ENCODE data around the gene NELL2.

NELL2 gene

DNA sequence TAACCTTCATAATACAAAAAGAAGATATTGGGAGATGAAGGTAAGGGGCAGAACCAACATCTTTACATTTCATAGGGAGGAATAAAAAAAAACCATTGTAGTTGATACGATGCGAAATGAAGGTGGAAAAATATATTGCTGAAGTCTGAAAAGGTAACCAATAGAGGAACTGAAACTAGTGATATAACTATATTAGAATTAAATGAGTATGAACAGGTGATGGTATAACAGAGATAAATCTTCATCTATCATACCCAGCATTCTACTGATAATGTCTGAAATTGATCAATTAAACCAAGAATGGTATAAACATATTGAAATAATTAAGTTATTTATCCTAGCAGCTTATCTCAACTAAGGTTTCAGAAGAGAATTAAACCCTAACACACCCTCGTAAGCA, 332.1 kb downstream of the NELL2 start:
- H3K27ac ChIP-seq (replicated peaks): no peak overlapping the region
- DNase-seq (ENCODE audit: low read depth in 1 of 2, low spot score in 1 of 2): no peak
- no peaks in the 10 kb centered on the region for H3K27me3 ChIP-seq (ENCODE audit: insufficient read depth, poor library complexity, severe bottlenecking)
- TF ChIP-seq SPI1 (IDR thresholded peaks at IDR 0.05; ENCODE audit: borderline replicate concordance, low read depth) (no peak), POLR2AphosphoS5 (IDR thresholded peaks at IDR 0.05; ENCODE audit: low read depth) (no peak), GABPA (IDR thresholded peaks at IDR 0.05; ENCODE audit: low read depth) (no peak), CTCF (IDR thresholded peaks at IDR 0.05; ENCODE audit: insufficient read depth, low read length) (no peak)
- TF ChIP-seq, protein P1, sequence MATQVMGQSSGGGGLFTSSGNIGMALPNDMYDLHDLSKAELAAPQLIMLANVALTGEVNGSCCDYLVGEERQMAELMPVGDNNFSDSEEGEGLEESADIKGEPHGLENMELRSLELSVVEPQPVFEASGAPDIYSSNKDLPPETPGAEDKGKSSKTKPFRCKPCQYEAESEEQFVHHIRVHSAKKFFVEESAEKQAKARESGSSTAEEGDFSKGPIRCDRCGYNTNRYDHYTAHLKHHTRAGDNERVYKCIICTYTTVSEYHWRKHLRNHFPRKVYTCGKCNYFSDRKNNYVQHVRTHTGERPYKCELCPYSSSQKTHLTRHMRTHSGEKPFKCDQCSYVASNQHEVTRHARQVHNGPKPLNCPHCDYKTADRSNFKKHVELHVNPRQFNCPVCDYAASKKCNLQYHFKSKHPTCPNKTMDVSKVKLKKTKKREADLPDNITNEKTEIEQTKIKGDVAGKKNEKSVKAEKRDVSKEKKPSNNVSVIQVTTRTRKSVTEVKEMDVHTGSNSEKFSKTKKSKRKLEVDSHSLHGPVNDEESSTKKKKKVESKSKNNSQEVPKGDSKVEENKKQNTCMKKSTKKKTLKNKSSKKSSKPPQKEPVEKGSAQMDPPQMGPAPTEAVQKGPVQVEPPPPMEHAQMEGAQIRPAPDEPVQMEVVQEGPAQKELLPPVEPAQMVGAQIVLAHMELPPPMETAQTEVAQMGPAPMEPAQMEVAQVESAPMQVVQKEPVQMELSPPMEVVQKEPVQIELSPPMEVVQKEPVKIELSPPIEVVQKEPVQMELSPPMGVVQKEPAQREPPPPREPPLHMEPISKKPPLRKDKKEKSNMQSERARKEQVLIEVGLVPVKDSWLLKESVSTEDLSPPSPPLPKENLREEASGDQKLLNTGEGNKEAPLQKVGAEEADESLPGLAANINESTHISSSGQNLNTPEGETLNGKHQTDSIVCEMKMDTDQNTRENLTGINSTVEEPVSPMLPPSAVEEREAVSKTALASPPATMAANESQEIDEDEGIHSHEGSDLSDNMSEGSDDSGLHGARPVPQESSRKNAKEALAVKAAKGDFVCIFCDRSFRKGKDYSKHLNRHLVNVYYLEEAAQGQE (IDR thresholded peaks at IDR 0.05; ENCODE audit: insufficient replicate concordance, low read depth): no peak
- no peak overlapping the region for H3K4me3 ChIP-seq (replicated peaks; ENCODE audit: insufficient read depth, low read length)

DNA sequence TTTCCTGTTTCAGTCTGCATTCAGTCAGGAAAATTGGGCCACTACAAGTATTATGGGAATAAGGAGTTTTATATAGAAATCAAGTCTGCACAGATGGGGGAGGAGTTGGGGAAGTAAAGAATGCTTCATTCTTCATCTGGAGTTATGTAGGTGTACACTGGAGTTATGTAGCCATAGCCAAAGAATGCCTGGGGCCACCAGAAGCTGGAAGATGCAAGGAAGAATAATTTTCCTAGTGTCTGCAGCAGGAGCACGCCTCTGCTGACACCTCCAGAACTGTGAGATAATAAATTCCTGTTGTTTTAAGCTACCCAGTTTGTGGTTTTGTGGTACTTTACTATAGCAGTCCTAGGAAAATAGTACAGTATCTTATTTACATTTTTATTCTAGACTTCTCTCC, 333.4 kb downstream of the NELL2 start:
- no peak overlapping the region for H3K27ac ChIP-seq (replicated peaks)
- H3K27me3 ChIP-seq (ENCODE audit: insufficient read depth, poor library complexity, severe bottlenecking): no peaks in the 10 kb centered on the region
- no peak overlapping the region for H3K4me3 ChIP-seq (replicated peaks; ENCODE audit: insufficient read depth, low read length)
- TF ChIP-seq, protein P1 (IDR thresholded peaks at IDR 0.05; ENCODE audit: insufficient replicate concordance, low read depth): no peak
- TF ChIP-seq SPI1 (IDR thresholded peaks at IDR 0.05; ENCODE audit: borderline replicate concordance, low read depth) (no peak), POLR2AphosphoS5 (IDR thresholded peaks at IDR 0.05; ENCODE audit: low read depth) (no peak)
- DNase-seq (ENCODE audit: low read depth in 1 of 2, low spot score in 1 of 2): no peak

- no peak for DNase-seq (ENCODE audit: low read depth in 1 of 2, low spot score in 1 of 2)
- no peak for TF ChIP-seq CTCF (IDR thresholded peaks at IDR 0.05; ENCODE audit: insufficient read depth, low read length)
- no peak for TF ChIP-seq GABPA (IDR thresholded peaks at IDR 0.05; ENCODE audit: low read depth)
- no peak for TF ChIP-seq SPI1 (IDR thresholded peaks at IDR 0.05; ENCODE audit: borderline replicate concordance, low read depth)
- TF ChIP-seq, protein P1 (IDR thresholded peaks at IDR 0.05; ENCODE audit: insufficient replicate concordance, low read depth): no peak
- TF ChIP-seq POLR2AphosphoS5 (IDR thresholded peaks at IDR 0.05; ENCODE audit: low read depth): no peak
- no peak overlapping the region for H3K4me3 ChIP-seq (replicated peaks; ENCODE audit: insufficient read depth, low read length)
- H3K27me3 ChIP-seq (ENCODE audit: insufficient read depth, poor library complexity, severe bottlenecking): no peaks in the 10 kb centered on the region
- H3K27ac ChIP-seq (replicated peaks): no peak overlapping the region
Measured at GRCh38 chr12:44537354-44537753, 338.8 kb downstream of the NELL2 start.
